GM18502 (cell line): Measurements from ENCODE around the gene FAM200C.
"Not testable (repeated sequence)": the region's sequence is repeated elsewhere in the genome, so short reads cannot be mapped to it uniquely, and the experiment has no call there.

Experiments
- ATAC-seq: cut with Tn5 transposase; IDR thresholded peaks from one replicate; pipeline ENCODE4 v1.9.1; 2021; ENCODE audit warnings: mild to moderate bottlenecking; ENCODE audit not compliant: unreplicated experiment, poor library complexity

The FAM200C gene

DNA sequence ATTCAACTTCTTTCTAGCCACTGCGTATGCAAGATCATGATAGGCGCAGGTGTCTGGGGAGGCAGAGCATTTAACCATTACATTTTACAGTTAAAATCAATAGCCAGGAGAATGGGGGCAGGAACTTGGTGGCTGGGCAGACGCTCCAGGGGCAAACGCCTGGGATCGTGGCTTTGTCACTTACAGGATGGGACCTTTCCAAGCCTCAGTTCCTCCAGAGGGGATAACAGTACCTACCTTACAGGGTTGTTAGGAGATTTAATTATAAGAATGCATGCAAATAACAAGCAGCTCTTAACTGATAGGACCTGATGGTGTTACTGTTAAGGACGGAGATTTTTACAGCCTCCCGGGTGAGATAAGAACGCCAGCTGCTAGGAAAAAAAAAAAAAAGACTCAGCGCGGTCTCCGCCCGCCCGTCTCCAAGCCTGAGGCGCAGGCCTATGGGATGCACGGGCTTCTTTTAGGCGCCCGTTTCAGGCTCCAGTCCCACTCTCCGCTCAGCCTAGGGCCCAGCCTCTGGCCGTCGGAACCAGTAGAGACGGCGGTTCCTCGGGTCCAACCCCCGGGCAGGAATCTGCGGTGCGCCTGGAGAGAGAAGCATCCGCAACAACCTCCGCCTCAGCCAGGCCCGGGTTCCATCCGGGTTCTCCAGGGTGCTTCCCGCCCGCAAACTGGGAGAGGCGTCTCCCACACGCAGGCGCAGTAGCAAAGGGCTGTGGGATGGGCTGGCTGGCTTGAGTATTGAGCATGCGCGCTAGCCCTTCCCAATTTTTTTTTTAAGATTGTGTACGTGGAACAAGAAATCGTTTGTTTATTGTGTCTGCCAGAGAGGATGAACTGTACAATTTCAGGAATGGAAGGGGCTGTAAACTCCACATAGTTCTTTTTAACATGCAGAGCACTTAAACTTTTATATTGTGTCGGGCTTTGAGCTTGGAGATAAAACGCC lies at the start of gene FAM200C:
FAM200C (minus strand) TSS at position 653 of the 952 bp plus-strand sequence. CDS start 4,564 bp downstream, outside the sequence.
- peak; percentile 90 for ATAC-seq

DNA sequence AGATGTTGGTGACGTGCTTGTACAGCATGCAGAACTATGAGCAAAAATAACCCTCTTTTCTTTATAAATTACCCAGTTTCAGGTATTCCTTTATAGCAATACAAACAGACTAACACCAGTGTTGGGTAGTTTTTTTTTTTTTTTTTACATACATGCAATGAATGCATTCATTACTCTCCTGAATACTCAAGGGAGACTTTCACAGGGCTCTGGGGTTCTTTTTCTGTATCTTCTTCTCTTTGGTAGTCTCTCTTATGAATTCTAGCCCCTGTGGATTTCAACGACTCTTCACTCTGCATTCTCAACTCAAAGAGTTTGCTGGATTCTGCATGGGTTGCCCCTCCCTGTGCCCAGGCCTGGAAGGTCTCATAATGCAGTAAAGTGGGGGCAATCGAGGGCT lies 49.6 kb upstream of the FAM200C start:
- no peak for ATAC-seq

- ATAC-seq: no peak
Observed at GRCh38 chr5:160448886-160449285, 49.0 kb upstream of the FAM200C start.

GRCh38 chr5:160445751-160446150 lies 45.9 kb upstream of the FAM200C start:
- no peak for ATAC-seq

- ATAC-seq: no peak
Observed at GRCh38 chr5:160445132-160445531, 45.3 kb upstream of the FAM200C start.

DNA sequence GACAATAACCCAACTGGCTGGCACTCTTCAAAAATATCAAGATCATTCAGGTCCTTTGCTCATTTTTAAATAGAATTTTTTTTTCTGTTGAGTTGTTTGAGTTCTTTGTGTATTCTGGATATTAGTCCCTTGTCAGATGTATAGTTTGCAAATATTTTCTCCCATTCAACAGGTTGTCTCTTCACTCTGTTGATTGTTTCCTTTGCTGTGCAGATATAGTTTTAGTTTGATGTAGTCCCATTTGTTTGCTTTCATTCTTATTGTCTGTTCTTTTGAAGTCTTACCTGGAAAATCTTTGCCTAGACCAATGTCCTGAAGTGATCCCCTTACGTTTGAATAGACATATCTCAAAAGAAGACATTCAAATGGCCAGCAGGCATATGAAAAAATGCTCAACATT lies 44.6 kb upstream of the FAM200C start:
- no peak for ATAC-seq

- ATAC-seq: peak; percentile 33
Observed at GRCh38 chr5:160442824-160443431, 43.1 kb upstream of the FAM200C start.

DNA sequence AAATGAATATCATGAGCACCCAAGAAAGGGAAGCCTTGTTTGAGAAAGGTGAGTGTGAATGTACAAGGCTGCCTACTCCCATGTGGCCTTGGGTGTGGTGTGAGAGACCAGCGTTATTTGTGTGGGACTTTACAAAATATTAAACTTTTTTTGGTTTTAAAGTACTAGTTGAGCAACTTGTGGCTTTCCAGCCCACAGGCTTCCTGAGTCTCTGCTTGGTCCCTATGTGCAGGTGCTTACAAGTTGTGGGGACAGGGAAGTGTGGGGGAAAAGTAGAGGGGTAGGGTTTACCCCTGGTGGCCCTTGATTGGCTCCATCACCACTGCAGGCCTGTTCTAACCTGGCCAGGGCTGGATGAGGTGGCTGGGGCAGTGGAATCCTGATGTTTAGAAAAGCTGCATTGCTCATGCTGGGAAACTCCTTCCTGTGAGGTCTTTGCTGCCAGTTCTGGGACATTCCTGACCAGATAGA lies 41.5 kb upstream of the FAM200C start:
- ATAC-seq: peak; percentile 13

GRCh38 chr5:160439205-160439600 lies 39.3 kb upstream of the FAM200C start:
- ATAC-seq: peak; percentile 68

DNA sequence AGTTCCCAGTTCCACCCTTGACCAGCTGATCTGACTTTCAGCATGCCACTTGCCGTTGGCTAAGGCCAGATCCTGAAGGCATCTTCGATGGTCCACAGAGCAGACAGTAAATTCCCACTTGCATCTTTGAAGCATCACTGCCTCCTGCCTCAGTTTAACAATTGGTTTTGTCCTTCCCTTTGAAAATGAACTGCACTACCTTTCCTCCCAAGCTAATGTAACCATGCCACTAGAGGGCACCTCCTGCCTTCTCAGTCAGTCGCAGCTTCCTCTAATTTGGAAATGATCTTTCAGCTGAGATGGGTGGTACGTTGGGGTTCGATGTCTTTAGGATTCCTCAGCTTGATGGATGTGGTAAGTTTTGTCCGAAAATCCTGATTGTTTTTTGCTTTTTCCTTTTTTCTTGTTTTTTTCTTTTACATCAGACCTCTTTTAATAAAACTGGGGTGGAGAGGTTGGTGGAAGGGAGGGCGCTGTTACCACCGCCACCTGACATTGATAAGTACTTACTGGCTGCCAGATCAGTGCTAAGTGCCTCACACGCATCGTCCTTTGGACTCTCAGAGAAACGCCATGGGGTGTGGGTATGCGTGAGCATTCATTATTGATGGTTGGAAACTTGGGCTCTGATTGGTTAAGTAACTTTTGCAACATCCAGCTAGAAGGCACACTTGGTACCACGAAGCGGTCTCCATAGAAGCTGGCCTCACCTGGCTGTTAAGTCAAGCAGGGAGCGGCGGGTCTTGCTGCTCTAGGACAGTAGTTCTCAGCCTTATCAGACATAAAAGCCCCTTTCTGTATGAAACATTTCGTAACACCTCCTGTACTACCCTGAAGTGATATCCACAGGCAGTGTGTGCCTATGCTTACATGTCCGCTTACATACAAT lies 38.7 kb upstream of the FAM200C start:
- ATAC-seq: peak; percentile 36

GRCh38 chr5:160437271-160437670 lies 37.4 kb upstream of the FAM200C start:
- no peak for ATAC-seq

DNA sequence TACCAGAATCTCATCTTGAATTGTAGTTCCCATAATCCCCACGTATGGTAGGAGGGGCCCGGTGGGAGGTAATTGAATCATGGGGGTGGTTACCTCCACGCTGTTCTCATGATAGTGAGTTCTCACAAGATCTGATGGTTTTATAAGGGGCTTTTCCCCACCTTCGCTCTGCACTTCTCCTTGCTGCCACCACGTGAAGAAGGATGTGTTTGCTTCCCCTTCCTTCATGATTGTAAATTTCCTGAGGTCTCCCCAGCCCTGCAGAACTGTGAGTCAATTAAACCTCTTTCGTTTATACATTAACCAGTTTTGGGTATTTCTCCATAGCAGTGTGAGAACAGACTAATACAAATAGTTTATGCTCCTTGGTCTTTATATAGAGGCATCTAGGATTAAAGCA lies 36.8 kb upstream of the FAM200C start:
- not testable (repeated sequence) for ATAC-seq

DNA sequence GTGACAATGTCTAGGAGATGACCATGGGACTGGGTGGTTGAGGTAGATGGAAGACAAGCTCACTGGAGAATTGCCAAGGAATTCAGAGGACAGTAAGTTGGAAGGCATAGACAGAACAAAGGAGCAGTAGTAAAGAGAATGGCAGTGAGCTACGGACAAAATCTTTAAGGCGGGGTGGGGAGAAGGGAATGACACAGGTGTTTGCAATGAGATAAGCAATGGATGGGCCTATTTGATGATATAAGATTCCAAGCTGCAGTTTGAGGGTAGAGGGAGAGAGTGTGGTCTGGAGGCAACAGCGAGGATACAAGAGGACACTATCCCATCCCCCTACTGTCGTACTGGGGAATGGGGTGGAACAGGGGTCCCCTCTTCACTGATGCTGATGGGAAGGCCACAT lies 36.2 kb upstream of the FAM200C start:
- ATAC-seq: no peak

DNA sequence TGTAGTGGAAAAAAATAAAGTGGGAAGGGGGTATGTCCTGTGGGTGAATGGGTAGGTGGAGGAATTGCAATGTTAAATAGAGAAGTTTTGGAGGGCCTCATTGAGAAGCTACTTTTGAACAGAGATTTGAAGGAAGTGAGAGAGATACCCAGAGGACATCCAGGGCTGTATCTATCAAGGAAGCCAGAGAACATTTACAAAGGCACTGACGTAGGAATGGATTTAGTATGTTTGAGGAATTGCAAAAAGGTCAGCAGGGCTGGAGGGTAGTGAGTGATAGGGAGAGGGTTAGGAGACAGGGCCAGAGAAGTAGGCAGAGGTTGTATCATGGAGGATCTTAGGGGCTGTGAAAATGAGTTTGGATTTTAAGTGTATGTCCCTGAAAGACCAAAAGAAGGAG lies 35.7 kb upstream of the FAM200C start:
- ATAC-seq: no peak

- ATAC-seq: peak; percentile 84
Observed at GRCh38 chr5:160434022-160434531, 34.2 kb upstream of the FAM200C start.

DNA sequence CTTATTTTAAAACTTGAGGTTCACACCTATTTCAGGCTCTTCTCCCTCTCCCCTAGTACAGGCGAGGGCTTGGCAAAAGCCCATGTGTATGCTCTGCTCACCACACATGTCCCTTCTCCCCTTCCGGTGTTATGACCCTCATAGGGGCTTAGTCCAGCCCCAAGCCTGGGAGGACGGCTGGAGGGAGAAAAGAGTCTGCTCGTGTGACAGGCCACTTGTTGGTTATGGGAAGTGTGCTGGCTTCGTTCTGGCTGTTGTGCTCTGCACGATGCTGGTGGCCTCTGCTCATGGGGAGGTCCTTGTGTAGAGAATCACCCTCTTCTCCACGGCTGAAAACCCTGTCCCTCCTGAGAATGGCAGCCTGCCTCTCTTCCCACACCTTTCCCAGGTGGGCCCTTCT lies 32.9 kb upstream of the FAM200C start:
- ATAC-seq: no peak

DNA sequence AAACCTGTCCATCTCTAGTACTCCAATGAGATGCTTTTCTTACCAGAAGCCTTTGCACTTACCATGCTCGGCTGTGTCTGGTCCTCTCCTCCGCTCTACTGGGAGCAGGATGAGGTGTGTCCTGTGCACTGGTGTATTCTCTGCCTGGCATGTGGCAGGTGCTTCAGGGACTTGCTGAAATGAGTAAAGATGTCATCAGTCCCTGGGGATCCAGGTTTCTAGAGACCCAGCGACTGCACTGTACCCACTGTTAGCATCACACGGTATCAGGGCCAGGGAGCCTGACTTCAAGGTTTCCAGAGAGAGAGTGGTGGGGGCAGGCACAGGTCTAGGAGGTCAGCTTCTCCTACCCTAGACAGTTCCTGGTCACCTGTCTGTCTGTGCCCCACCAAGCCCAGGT lies 32.3 kb upstream of the FAM200C start:
- ATAC-seq: no peak

- ATAC-seq: no peak
Observed at GRCh38 chr5:160427607-160428006, 27.8 kb upstream of the FAM200C start.

- ATAC-seq: no peak
Observed at GRCh38 chr5:160423099-160423498, 23.2 kb upstream of the FAM200C start.

DNA sequence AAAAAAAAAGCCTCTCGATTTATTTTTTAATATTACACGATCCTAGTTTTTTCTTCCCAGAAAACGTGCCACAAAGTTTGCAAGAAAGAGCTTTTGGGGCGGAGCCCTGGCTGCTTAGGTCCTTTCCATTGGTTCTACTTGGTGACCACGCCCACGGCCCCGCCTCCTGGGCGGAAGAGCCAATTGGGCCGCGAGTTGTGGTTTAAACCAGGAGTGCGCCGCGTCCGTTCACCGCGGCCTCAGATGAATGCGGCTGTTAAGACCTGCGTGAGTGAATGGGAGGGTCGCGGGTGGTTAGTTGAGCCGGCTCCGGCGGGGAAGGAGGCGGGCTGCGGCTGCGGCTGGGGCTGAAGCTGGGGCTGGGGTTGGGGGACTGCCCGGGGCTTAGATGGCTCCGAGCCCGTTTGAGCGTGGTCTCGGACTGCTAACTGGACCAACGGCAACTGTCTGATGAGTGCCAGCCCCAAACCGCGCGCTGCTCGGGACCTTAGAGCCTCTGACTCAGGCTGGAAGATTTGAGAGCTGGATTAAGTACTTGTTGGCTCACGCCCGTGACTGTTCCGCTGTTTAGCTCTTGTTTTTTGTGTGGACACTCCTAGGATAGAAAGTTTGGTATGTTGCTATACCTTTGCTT lies 21.9 kb upstream of the FAM200C start, which contains the start of gene PTTG1:
PTTG1 (plus strand) TSS at position 231 of the 634 bp plus-strand sequence. CDS start 458 bp downstream, outside the sequence.
- peak; percentile 72 for ATAC-seq
